SW 1271 (cell line): ENCODE results near the gene POLR2B.
"Not testable (repeated sequence)": the region's sequence is repeated elsewhere in the genome, so short reads cannot be mapped to it uniquely, and the experiment has no call there.

Experiments used
- DNase-seq, 2 experiments: peaks; one replicate each; lab custom pipeline; 2025; lab: John Stamatoyannopoulos, UW

POLR2B gene

DNA sequence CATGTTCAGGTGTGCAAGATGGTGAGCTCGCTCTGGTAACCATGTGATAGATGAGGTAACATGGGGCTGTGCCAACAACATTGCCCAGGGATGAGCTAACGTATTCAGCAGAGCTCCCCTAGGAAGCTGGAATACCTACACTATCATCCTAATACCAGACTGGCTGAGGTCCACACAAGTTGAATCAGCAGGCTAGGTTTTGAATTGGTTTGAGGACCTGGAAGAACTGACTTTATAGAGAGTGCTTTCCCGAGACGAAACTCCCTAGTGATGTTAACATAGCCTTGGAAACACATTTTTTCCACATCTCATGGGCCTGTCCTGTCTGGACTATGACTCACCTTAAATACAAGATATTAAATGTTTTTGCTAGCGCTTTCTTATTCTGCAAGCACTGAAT lies 74.8 kb downstream of the POLR2B start:
- DNase-seq = no peak

DNA sequence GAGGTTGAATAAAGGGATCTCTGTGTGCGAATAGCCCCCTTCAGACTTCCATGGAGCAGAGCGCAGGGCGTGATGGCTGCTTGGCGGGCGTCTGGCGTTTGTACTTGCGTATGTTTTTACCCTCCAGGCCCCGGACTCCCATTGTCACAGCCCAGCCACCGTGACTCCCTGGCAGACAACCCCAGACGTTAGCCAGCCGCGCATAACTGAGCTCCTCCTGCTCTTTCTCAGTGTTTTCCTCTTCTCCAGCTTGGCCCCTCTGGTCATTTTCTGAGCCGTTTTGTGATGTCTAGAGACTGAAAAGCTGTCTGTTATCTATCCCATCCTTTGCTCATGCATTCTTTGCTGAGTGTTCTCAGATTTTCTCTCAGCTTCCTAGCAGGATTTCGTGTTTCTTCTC lies 77.2 kb downstream of the POLR2B start:
- DNase-seq = no peak

DNA sequence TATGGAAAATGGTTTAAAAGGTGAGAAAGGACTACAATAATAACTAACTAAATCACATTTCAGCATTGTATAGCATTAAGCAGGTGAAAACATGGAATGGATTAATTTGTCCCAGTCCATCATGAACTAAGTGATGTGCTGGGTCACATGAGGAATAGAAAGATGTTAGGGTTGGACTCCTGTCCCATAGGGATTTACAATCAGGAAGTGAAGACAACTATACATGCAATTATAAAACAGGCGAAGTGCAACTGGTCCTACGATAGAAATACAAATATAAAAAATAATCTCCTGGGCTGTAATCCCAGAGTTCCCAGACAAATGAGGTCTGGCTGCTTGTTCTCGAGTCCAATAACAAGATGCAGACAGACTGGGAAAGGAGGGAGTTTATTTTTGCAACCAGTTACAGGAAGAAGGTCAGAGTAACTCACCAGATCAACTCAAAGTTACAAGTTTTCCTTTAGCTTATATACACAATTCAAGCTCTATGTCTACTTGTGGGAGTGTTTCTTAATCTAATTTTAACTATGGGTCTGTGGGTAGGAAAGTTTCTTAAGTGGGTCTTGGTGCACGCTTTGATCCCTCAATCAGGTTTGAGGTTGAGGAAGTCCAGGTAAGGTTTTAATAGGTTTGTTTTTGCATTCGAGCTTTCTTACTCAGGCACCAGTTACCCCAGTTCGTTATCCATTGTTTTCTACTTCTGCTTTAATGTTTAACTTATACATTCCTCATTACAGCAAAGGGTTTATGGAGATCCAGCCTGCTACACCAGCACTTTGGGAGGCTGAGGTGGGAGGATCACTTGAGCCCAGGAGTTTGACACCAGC lies 81.4 kb downstream of the POLR2B start:
- DNase-seq = no peak

DNA sequence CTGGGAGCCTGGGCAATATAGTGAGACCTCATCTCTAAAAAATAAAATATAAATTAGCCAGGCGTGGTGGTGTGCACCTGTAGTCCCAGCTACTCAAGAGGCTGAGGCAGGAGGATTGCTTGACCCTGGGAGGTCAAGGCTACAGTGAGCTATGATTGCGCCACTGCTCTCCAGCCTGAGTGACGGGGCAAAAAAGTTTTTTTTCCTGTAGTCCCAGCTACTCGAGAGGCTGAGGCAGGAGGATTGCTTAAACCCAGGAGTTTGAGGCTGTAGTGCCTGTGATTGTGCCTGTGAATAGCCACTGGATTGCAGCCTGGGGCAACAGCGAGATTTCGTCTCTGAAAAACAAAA lies 82.0 kb downstream of the POLR2B start:
- not testable (repeated sequence) for DNase-seq

DNA sequence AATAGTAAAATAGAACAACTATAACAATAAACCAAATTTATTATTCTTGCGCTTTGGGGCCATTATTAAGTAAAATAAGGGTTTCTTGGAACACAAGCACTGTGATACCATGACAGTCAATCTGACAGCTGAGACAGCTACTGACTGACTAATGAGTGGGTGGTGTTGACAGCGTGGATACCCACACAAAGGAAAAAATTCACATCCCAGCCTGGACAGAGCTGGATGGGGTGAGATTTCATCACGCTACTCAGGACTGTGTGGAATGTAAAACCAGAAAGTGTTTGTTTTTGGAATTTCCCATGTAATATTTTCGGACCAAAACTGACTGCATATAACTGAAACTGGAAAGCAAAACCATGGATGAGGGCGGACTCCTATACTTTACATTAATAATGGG lies 82.7 kb downstream of the POLR2B start:
- DNase-seq = no peak

DNA sequence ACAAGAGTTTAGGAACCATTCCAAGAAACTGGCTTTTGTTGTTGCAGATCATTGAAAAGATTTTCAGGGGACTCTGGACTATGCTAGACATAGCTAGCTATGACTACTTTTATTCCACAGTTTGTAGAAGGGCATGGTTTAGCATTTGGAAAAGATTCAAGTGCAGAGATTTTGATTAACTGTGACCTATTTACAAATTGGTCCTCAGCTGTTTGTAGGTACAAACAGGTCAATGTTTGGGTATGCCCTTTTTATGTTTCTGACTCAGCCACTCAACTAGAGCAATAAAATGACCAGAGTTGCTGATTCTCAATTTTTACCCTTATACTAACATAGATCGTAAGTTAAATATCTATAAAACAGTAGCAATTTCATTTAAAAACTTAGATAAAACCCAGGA lies 84.8 kb downstream of the POLR2B start:
- DNase-seq = no peak

DNA sequence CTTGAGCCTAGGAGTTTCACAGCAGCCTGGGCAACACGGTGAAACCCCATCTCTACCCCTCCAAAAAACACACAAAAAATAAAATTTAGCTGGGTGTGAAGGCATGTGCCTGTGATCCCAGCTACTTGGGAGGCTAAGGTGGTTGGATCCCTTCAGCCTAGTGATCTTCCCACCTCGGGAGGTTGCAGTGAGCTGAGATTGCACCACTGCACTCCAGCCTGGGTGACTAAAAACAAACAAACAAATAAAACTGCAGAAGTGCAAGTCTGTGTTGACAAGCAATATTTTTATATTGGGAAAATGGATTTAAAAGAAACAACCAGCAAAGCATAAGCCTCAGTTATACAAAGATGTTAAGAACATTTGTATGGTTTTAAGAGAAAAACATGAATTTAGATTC lies 85.4 kb downstream of the POLR2B start:
- no peak for DNase-seq

DNA sequence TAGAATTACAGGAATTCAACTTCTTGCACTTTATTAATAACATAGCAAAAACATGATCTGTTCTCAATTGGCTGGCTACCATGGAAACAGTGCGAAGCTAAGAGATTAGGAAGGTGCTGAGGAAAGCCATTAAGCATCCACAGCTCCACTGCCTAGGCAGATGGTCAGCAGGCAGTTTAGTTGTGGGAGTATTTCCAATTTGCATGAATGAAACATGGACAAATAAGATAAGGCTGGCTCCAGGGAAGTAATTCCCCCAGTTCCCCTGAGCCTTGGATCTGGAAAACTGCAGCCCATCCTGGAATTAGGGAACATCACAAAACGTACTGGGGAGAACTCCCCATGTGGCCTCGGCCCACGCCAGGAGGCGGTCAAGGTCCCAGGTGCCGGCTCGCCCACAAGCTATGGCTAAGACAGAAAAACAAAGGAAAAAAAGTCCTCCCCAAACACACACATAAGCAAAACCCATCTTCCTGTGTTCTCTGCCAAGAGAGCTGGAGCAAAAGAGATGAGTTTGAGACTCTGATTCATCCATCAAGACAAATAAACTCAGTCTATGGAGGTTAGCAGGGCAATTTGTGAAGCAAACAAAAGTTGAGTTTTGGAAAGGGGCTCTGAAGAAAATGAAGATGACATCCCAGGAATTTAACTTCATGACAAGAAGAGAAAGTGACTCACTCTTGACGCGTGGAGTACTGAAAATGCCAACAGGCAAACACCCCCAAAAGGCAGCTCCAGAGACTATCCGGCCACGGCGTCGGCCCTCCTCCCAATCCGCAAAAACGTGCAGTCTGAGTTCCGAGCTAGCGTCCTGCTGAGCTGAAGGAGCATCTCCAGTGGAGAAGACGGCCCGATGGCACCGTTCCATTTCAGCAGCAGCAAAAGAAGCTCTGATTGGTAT lies 86.4 kb downstream of the POLR2B start:
- no peak for DNase-seq

DNA sequence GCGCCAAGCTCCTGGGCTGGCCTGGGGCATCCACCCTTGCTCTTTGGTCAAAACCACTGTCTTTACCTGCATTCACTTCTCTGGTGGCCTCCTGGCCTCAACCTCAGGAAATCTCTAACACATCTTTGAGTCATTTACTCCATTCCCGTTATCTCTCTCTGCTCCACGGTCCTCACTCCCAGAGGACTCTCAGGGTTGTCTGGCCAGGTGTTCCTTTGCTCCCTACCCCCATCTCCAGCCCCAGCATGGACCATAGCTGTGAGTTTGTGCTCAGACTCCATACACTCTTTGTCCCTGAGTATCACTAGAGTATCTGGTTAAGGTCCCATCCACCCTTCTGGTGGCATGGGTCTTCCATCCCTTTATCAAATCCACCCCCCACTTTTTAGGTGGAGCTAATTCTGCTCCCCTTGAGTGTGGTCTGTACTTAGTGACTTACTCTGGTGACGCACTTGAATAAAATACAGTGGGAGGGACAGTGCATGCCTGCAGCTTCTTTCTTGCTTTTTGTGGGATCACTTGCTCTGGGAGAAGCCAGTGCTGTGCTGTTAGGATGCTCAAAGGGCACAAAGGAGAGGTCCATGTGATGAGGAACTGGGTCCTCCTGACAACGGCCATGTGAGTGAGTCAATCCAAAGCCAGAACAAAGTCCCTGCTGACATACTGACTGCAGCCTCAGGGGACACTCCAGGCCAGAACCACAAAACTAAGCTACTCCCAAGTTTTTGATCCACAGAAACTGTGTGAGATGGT lies 87.2 kb downstream of the POLR2B start:
- no peak for DNase-seq

DNA sequence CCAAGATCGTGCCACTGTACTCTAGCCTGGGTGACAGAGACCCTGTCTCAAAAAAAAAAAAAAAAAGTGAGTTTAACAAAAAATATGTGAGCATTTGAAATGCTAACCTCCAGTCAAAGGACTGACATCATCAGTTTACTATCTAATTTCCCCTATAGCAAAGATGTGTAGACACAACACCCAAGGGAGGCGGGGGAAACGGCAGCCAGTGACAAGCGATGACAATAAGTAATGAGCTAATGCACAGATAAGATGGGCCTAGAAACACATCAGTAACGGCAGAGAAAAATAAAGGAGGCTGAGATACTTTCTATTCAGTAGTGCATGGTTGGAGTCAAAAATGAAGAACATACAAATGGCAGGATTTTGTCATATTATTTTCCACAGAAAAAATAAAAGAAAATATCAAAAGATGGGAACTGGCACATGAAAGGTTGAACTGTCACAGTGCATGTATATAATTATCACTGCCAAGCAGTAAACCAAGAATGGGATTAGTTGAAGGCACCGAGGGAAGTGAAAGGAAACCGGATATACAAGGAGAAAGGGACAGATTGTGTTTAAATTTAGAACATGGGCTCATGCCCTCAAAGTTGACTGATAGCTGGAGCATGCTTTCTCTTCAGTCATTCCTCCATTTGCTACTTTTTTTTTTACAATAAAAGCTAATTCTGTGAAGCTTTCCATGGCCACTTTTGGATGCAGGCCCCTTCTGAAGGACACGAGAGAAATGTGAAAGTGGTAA lies 89.7 kb downstream of the POLR2B start:
- no peak for DNase-seq

DNA sequence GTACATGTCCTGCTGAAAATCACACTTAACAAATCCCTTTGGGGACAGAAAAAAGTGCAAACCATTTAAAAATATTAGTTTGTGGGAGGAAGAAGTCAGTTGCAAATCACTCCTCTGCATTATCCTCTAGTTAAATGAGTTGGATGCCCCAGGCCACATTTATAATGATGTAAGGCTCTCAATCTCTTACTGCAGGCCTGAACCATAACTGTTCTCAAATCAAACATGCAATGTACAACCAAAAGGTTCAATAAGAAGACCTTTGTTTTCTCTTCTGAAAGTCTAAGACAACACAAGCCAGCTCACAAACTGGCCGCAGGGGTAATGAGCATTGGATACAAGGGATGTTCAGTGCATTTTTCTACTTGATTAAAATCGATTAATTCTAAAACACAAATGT lies 91.8 kb downstream of the POLR2B start:
- no peak for DNase-seq

DNA sequence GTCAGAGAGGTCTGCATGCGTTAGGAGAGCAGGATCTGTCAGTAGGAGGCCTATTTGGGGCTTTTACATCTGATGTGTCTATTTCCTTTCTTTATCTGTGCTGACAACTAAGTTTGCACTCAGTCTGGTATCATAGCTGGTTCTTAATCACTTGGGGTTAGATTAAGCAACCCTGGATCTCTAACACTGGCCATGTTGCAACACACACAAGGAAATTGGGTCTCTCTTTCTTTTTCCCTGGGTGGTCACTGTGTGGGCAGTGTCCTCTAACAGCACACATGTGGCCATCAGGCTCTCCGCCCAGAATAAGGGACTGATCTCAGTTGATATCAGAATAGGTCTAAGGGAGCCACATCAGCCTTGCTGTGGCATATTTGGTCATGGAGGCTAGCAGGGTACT lies 92.6 kb downstream of the POLR2B start:
- no peak for DNase-seq

DNA sequence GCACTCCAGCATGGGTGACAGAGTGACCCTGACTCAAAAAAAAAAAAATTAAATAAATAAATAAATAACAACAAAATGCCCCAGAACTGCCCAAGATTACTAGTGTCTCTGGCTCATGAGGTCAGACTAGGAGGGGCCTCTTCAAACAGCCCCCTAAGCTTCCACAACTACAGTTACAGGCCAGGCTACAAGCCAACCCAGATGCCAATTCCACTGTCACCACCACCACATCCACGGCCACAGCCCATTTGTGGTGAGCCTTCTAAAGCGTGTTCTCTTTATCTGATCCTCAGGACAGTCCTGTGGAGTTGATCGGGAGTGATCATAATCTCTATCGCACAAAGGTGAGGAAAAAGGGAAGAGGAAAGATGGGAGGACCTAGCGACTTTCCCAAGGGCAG lies 94.9 kb downstream of the POLR2B start:
- DNase-seq = no peak

DNA sequence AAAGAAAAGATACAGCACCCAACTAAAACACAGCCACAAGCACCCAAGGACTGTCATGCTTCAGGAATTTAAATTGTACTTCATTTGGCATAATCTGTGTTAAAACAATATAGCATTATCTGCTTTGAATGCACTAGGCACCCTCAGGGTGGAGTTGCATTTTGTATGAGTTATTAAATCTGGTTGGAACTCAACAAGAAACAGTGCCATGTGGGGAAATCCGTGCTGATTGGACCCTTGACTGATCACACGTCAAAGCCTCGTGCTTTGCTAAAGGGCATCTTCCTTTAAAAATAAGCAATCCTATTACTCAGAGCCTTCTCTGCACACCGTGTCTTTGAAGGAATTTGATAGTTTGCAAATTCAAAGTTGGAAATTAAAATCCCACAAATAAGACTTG lies 96.0 kb downstream of the POLR2B start:
- peak in 1 of 2 experiments; percentile 5 for DNase-seq

DNA sequence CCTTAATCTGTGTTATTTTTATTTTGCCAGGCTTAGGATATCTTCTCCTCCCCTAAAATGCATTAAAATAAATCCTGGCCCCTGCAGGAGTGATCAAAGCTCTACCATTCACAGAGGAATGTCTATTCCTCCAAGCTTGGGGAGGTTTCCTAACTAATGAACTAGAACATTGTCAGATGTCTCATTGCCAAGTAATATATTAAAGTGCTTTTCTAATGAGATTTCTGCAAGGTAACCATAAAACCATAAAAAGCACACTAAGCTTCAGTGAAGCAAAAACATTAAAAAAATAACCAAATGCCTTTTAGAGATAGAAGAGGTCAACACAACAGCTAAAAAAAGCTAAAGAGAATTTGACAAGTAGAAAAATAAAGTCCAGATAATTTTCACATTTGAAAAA lies 96.7 kb downstream of the POLR2B start:
- no peak for DNase-seq

DNA sequence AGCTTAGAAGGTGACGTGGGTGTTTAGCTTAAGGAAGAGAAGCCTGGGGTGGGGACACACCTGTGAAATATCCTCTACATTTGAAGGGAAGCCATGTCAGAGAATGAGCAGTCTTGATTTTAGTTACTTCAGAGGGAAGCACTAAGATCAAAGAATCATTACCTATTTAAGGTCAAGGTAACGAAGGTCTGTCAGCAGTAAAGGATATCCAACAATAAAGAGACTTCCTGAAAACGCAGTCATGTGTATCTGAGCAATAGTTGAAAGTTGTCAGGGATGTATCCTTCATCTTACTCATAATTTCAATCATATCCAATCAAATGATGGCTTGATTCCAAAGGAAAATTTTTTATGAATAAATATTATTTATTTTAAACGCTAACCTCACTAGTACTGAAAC lies 98.0 kb downstream of the POLR2B start:
- no peak for DNase-seq

DNA sequence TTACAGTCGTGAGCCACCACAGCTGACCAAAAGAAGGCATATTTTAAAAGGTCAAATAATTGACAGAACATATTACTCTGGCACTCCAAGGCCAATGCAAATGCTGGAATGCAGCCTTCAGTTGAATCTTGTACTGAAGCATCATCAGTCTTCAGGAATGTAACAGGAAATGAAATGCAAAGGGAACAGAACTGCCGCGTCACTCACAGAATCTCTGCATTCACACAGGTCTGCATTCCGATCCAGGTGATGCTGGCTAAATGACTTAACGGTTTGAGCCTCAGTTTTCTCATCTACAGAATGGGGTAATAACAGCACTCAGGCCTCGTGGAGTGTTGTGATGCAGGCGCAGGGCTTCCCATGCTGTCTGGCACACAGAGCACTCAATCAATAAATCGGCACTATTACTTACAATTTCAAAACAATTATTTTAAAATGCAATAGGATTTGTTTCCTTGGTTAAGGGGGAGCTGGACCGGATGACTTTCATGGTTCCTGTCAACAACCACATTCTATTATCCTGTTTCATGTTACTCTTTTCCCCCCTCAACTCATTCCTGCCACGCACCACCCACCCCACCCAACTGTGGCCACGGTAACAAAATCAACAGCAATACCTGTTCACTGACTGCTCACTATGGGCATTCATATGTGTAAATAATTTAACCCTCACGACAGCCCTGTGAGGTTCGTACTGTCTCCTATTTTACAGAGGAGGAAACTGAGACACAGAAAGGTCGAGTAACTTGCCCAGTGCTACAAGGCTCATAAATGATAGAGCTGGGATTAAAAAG lies 99.1 kb downstream of the POLR2B start:
- DNase-seq = peak in 1 of 2 experiments; percentile 11

DNA sequence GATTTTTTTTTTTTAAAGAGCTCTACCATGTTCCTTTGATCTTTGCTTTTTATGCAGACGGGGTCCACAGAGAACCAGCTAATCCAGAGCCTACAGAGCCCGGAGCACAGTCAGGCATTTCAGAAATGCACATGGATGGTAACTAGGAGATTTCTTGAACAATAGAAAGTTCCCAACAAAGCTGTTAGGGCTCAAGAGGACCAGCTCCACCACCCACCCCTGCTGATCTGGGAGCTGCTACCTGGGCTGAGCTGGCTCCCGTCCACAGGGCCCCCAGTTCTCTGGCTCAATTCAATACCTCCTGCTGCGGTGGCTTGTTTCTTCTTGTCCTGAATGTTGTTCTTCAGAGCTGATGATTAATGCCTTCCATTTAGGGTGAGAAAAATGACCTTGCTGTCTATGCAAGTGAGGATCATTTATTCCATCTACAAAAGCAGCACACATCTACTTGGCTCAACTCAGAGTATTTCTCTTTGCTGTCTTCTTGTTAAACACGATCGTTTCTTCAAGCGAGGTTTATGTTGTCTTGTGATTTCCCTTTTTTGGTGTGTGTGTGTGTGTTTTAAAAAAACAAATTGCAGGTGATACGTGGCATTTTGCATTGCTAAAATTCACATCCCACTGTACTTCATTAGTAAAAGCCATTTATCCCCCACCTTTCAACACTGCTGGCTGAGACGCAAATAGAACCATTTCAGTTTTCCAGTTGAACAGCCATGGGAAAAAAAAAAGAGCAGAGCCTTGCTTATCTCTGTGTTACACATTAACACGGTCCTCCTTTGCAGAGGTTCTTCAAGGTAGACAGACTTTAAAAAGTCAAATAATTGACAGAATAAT lies 100.2 kb downstream of the POLR2B start:
- DNase-seq = no peak
